Ramos (cell line): ENCODE data around the gene PXK.

ENCODE experiments used
- in situ Hi-C: fragments of 300-500 bp; cut with MboI; formaldehyde crosslinking; loops from one replicate; pipeline ENCODE4 v1.14.3; 2022; ENCODE audit warnings: low sequenced_read_pairs; ENCODE audit not compliant: unreplicated experiment

Gene PXK

DNA sequence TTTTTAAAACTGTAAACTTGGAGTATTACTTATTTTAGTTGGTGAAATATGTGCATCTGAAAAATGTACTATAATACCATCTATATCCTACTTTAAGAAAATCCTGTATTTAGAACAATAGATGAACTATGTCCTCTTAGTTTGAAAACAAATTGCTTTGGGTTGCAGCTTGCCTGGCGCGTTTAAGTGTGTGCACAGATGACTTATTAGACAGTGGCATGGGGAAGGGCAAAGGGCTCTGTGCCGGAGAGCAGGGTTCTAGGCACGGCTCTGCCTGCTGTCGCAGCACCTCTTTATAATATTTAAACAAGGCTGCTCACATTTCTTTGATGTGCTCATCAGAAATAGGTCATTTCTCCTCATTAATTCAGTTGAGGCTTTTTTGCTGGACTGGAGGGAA, 10.0 kb downstream of the PXK start:
- in situ Hi-C loops, result no loop called here

GRCh38 chr3:58345457-58345856, 12.8 kb downstream of the PXK start:
- in situ Hi-C loops, result no loop called here

GRCh38 chr3:58346368-58346767, 13.7 kb downstream of the PXK start:
- in situ Hi-C loops, result no loop called here

GRCh38 chr3:58347984-58348383, 15.3 kb downstream of the PXK start:
- in situ Hi-C loops, result no loop called here

DNA sequence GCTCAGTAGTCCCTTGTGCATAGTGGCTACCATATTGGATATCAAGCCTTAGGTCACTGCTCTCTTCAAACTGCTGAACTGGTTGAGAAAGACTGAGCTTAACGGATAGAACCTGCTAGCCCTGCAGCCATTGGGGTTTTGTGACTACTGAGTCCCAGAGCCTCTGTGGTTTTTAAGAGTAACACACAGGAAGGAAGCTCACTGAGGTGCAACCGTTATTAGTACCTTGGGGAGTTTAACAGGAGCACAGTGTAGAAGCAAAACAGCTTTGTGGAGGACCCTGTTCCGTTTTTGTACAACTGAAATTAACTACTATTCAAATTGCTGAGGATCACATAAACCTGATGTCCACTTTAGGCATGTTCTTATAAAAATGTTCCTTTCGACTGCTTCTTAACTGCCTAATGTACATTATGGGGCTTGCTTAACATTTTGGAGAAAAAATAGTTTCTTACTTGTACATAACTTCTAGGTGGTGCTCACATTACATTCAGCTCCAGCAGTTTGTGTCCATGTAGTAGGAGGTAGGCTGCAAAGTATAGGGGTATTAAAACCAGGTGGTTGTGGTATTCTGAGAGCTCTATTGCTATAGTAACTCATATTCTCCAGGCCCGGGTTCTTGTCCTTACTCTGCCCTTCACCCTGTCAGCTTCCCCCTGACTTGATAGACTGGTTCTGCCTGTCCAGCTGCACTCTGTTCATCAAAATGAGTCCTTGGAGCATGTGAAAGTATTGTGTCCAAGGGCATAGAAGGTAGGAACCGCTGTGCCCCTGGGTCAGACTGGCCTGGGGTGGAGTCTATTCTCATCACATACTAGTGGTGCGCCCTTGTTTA, 17.3 kb downstream of the PXK start:
- in situ Hi-C loops, result no loop called here

DNA sequence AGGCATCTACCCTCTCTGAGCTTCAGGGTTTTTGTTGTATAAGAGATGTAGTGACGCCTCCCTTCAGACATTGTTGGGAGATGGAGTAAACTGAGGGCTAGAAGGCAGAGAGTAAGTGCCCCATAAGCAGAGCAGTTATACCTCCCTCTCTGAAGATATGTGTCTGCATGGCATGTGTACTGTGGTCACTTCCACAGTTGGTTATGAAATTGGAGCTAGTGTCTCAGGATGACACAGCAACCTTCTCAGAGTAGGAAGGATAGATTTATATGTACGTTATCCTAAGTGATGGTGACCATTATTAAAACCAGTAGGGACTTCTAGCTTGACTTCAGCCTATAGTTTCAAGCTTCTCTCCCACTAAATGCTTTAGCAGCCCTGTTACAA, 17.9 kb downstream of the PXK start:
- in situ Hi-C loops, result no loop called here

- in situ Hi-C loops, result no loop called here
These were observed 19.2 kb downstream of the PXK start for GRCh38 chr3:58351920-58352319.

GRCh38 chr3:58352626-58353025, 19.9 kb downstream of the PXK start:
- in situ Hi-C loops, result no loop called here

GRCh38 chr3:58353722-58354553, 21.2 kb downstream of the PXK start:
- in situ Hi-C loops, result no loop called here

- in situ Hi-C loops, result no loop called here
These were observed 22.5 kb downstream of the PXK start for GRCh38 chr3:58355179-58355578.

- in situ Hi-C loops, result no loop called here
These were observed 23.4 kb downstream of the PXK start for GRCh38 chr3:58356054-58356453.

DNA sequence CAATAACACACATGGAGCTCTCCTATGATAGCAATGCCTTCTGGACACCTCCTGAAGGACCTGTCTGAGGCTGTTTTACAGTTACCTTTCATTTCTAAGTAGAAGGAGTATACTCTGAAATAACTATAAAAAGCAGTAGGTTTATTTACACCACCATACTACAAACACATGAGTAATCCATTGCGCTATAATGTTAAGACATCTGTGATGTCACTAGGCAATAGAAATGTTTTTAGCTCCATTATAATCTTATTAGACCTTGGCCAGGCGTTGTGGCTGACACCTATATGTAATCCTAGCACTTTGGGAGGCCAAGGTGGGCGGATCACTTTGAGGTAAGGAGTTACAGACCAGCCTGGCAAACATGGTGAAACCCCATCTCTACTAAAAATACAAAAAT, 24.7 kb downstream of the PXK start:
- in situ Hi-C loops, result no loop called here

DNA sequence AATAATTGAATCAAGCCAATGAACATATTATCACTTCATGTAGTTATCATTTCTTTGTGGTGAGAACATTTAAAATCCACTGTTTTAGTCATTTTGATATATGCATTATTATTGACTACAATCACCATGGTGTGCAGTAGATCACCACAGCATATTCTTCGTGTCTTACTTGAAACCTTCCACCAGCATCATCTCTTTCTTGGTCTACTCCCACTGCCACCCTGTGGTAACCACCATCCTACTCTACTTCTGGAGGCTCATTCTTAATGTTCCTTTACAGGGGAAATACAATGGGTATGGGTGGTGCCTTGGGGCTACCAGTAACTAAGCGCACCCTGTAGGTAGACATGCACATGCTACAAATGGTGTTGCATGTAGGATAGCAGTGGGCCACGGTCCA, 25.4 kb downstream of the PXK start:
- in situ Hi-C loops, result no loop called here

DNA sequence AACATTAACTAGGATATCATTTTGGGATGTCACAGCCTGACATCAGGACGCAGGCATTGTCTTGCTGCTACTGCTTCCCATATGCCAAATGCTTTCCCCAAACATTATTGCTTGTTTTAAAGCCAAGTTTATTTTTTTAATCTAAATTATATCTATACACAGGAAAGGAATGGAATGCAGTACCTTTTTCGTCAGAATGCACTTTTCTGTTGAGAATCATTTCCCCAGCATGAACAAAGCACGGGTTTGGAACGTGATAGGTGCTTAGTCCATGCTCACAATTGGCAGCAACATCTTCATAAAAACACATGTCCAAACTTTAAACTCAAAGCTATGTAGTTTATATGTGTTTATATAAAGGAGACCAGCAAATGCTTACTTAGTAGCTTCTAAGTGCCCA, 26.1 kb downstream of the PXK start:
- in situ Hi-C loops, result no loop called here

GRCh38 chr3:58359621-58360020, 26.9 kb downstream of the PXK start:
- in situ Hi-C loops, result no loop called here

- in situ Hi-C loops, result no loop called here
These were observed 29.2 kb downstream of the PXK start for GRCh38 chr3:58361866-58362265.

DNA sequence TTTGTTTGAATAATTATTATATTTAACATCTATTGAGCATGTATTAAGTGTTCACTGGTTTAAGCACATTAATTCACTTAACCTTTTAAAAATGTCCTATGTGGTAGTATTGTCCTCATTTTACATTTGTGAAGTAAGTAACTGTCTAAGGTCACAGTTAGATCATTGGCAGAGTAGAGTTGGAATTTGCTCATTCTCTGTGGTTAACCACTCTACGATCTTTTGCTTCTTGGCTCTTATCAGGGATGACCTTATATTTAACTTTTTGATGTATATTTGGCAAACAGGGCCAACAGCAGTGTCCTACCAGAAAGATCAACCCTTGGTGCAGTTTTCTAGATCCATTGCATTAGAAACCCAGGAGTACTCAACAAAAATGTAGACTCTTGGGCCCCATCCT, 34.0 kb downstream of the PXK start:
- in situ Hi-C loops, result no loop called here

DNA sequence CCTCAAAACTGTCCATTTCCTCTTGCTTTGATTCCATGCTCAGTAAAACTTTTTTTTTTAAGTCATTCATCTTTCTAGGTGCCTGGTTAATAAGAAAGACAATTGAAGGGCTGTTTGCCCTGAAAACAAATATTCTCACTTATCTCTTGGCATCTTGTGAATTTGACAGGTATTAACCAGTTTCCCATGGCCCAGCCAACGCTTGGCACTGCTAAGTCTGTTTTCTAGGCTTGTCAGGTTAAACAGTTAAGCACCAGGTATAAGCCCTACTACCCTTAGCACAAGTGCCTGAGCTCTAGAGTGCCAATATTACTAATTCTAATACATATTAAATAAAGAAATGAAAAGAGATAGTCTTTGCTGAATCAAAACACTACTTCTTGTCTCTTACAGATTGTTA, 36.3 kb downstream of the PXK start:
- in situ Hi-C loops, result no loop called here

GRCh38 chr3:58369876-58370275, 37.2 kb downstream of the PXK start:
- in situ Hi-C loops, result no loop called here

DNA sequence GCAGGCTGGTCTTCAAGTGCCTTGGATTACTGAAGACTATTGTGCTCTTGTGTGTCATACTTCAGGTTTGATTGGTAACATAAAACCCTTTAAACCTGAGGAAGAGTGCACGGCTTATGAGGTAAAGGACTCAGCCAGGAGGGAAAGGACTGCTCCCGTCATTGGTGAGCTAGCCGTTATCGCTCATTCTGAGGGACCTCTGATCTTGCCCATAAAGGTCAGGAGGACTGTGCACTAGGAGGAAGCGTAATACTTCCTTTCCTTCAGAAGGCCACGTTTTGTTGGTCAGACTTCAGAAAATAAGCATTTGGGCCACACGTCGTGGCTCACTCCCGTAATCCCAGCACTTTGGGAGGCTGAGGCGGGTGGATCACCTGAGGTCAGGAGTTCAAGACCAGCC, 37.7 kb downstream of the PXK start:
- in situ Hi-C loops, result no loop called here

- in situ Hi-C loops, result no loop called here
These were observed 39.1 kb downstream of the PXK start for GRCh38 chr3:58371754-58372153.

DNA sequence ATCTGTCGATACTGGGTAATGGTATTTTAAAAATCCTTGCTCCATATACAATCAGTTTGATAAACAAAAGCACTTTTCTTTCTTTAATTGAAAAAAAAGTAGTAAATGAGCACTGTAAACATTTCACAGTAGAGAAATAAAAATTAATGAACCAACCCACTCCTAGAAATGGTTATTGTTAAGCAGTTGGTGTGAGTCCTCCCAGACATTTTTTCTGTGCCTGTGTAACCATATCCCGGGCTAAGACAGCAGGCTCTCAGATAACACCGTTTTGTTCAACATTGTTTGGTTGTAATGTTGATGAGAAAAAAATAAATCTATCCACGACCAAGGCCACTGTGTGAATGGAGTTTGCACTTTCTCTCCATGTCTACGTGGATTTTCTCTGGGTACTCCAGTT, 42.6 kb downstream of the PXK start:
- in situ Hi-C loops, result no loop called here
